HCT116 (cell line): Measurements from ENCODE around the gene CCDC107. TPM values are rescaled to one million over a fixed set of nuclear protein-coding genes. Genes with fewer than 3 reads are reported as not detected.

Experiments
- ATAC-seq: fragments of 200-7000 bp; cut with Tn5 transposase; 2 replicates; pipeline ENCODE4 v1.9.1; 2020; ENCODE audit warnings: mild to moderate bottlenecking, moderate library complexity
- BruUV-seq: library from RNA; stranded (reverse); fragments of 400-500 nt; replicated peaks from 2 replicates; lab custom pipeline; 2021; lab: Mats Ljungman, UMichigan
- CTCF ChIA-PET: fragments of 300-600 bp; sonication (Branson Sonifier 250); formaldehyde crosslinking; loops from one replicate; lab custom pipeline; 2021; ENCODE audit warnings: antibody characterized with exemption; lab: Charles Lee
- POLR2A ChIA-PET: fragments of 300-600, 350-600 bp; sonication (Branson Sonifier 250); formaldehyde crosslinking; loops from one replicate; lab custom pipeline; 2021; ENCODE audit warnings: antibody characterized with exemption; lab: Charles Lee
- RAD21 ChIA-PET, 2 experiments: fragments of 300-600 bp; sonication (Branson Sonifier 250); formaldehyde crosslinking; loops; one replicate each; lab custom pipeline; 2023; ENCODE audit warnings: low total read pairs in 2 of 2; ENCODE audit not compliant: uncharacterized antibody in 2 of 2, unreplicated experiment in 2 of 2, low non-redundant PET in 1 of 2; lab: Charles Lee
- DNase-seq: peaks from one replicate; pipeline ENCODE4 v3.0.0-alpha.2; 2010; ENCODE audit warnings: low read depth, low spot score
- H2AFZ ChIP-seq: fragments of 200-600 bp; shearing (Covaris generic), sonication (generic); 2 replicates; pipeline ENCODE4 v1.6.1; 2017; ENCODE audit warnings: low read depth, mixed run types, mixed read lengths, antibody characterized with exemption, low read length; ENCODE audit not compliant: poor library complexity, severe bottlenecking
- H3K27ac ChIP-seq: 2 replicates; pipeline ENCODE4 v1.5.1; 2012; ENCODE audit warnings: low read depth, low read length
- H3K27me3 ChIP-seq: fragments of 200-600 bp; sonication (generic); 2 replicates; pipeline ENCODE4 v1.6.1; 2016; ENCODE audit warnings: mixed run types, low read length, mixed read lengths; ENCODE audit not compliant: insufficient read depth
- H3K36me3 ChIP-seq, 2 experiments: fragments of 200-500 bp in 1 of 2; fragments of 200-600 bp in 1 of 2; sonication (Bioruptor generic) in 1 of 2; sonication (generic) in 1 of 2; 2 replicates each; pipeline versions ENCODE4 v1.5.1 to v1.6.1; 2014 to 2016; ENCODE audit warnings: low read length in 2 of 2, inconsistent platforms in 1 of 2, mixed read lengths in 1 of 2, mixed run types in 1 of 2; ENCODE audit not compliant: insufficient read depth in 2 of 2, control insufficient read depth in 1 of 2
- H3K4me1 ChIP-seq, 2 experiments: fragments of 200-600 bp in 1 of 2; sonication (generic) in 1 of 2; 2 replicates each; pipeline versions ENCODE4 v1.5.1 to v1.6.1; 2012 to 2017; ENCODE audit warnings: low read length in 2 of 2, inconsistent platforms in 1 of 2, mild to moderate bottlenecking in 1 of 2, mixed read lengths in 1 of 2, mixed run types in 1 of 2, moderate library complexity in 1 of 2; ENCODE audit not compliant: insufficient read depth in 2 of 2, control insufficient read depth in 1 of 2
- H3K4me2 ChIP-seq: fragments of 200-600 bp; sonication (generic); 2 replicates; pipeline ENCODE4 v1.6.1; 2017; ENCODE audit warnings: mixed run types, low read length, mixed read lengths
- H3K4me3 ChIP-seq, 2 experiments: fragments of 200-600 bp in 1 of 2; sonication (generic) in 1 of 2; replicated peaks in 1 of 2; 2 replicates each; pipeline ENCODE4 v1.5.1; 2011 to 2016; ENCODE audit warnings: low read length in 2 of 2, control low read depth in 1 of 2, low read depth in 1 of 2, mild to moderate bottlenecking in 1 of 2, mixed read lengths in 1 of 2, mixed run types in 1 of 2
- H3K79me2 ChIP-seq: fragments of 200-600 bp; sonication (generic); 2 replicates; pipeline ENCODE4 v1.6.1; 2017; ENCODE audit warnings: mild to moderate bottlenecking, mixed run types, low read length, moderate library complexity, mixed read lengths; ENCODE audit not compliant: insufficient read depth
- H3K9ac ChIP-seq: fragments of 200-600 bp; sonication (generic); 2 replicates; pipeline ENCODE4 v1.6.1; 2016; ENCODE audit warnings: low read length, mixed read lengths
- H3K9me2 ChIP-seq: fragments of 200-600 bp; sonication (generic), shearing (Covaris generic); 2 replicates; pipeline ENCODE4 v1.6.1; 2017; ENCODE audit warnings: mixed run types, mild to moderate bottlenecking, moderate library complexity; ENCODE audit not compliant: insufficient read depth
- H3K9me3 ChIP-seq, 2 experiments: fragments of 200-500 bp in 1 of 2; fragments of 200-600 bp in 1 of 2; sonication (Bioruptor generic) in 1 of 2; sonication (generic) in 1 of 2; 2 replicates each; pipeline ENCODE4 v1.6.1; 2014 to 2017; ENCODE audit warnings: low read length in 2 of 2, mixed read lengths in 2 of 2, inconsistent platforms in 1 of 2, low read depth in 1 of 2, mild to moderate bottlenecking in 1 of 2, mixed run types in 1 of 2, moderate library complexity in 1 of 2; ENCODE audit not compliant: control insufficient read depth in 1 of 2, insufficient read depth in 1 of 2
- H4K20me1 ChIP-seq: fragments of 200-600 bp; sonication (generic), shearing (Covaris generic); 2 replicates; pipeline ENCODE4 v1.6.1; 2017; ENCODE audit warnings: mixed run types, mild to moderate bottlenecking, moderate library complexity; ENCODE audit not compliant: insufficient read depth
- CBX3 ChIP-seq: IDR thresholded peaks from 2 replicates; pipeline ENCODE4 v1.6.1; 2012; ENCODE audit warnings: low read depth
- CEBPB ChIP-seq: IDR thresholded peaks from 2 replicates; pipeline ENCODE4 v1.6.1; 2012; ENCODE audit warnings: low read depth
- EGR1 ChIP-seq: IDR thresholded peaks from 2 replicates; pipeline ENCODE4 v1.6.1; 2012; ENCODE audit warnings: low read depth
- ELF1 ChIP-seq: IDR thresholded peaks from 2 replicates; pipeline ENCODE4 v1.6.1; 2012; ENCODE audit warnings: low read depth, borderline replicate concordance
- EZH2 ChIP-seq: fragments of 200-600 bp; sonication (generic); IDR thresholded peaks from 2 replicates; pipeline ENCODE4 v1.6.1; 2017; ENCODE audit warnings: antibody characterized with exemption, mixed run types
- EZH2phosphoT487 ChIP-seq: fragments of 200-600 bp; IDR thresholded peaks from 2 replicates; pipeline ENCODE4 v1.6.1; 2018; ENCODE audit warnings: antibody characterized with exemption, borderline replicate concordance
- POLR2AphosphoS5 ChIP-seq: IDR thresholded peaks from 2 replicates; pipeline ENCODE4 v1.6.1; 2011; ENCODE audit warnings: mild to moderate bottlenecking, low read depth, low read length, moderate library complexity
- REST ChIP-seq: IDR thresholded peaks from 2 replicates; pipeline ENCODE4 v1.6.1; 2012; ENCODE audit warnings: low read depth
- SP1 ChIP-seq: IDR thresholded peaks from 2 replicates; pipeline ENCODE4 v1.6.1; 2012; ENCODE audit warnings: low read depth
- SRF ChIP-seq: IDR thresholded peaks from 2 replicates; pipeline ENCODE4 v1.6.1; 2012; ENCODE audit warnings: low read depth
- TCF7L2 ChIP-seq: IDR thresholded peaks from 2 replicates; pipeline ENCODE4 v1.7.0; 2011; ENCODE audit warnings: borderline replicate concordance, inconsistent platforms; ENCODE audit not compliant: insufficient read depth, insufficient read length; ENCODE audit errors: extremely low read depth
- YY1 ChIP-seq: IDR thresholded peaks from 2 replicates; pipeline ENCODE4 v1.6.1; 2011; ENCODE audit warnings: low read length, low read depth, moderate library complexity, mild to moderate bottlenecking; ENCODE audit not compliant: insufficient replicate concordance; ENCODE audit errors: extremely low read depth
- ZBTB33 ChIP-seq: IDR thresholded peaks from 2 replicates; pipeline ENCODE4 v1.6.1; 2011; ENCODE audit warnings: mild to moderate bottlenecking, low read length, moderate library complexity; ENCODE audit not compliant: insufficient replicate concordance; ENCODE audit errors: extremely low read depth
- ZNF274 ChIP-seq: fragments of 200-500 bp; sonication (Bioruptor generic); IDR thresholded peaks from 2 replicates; pipeline ENCODE4 v1.6.1; 2014; ENCODE audit warnings: mild to moderate bottlenecking, low read depth, low read length, inconsistent platforms
- intact Hi-C: fragments of 100-400 bp; cut with micrococcal nuclease; formaldehyde crosslinking; loops from 2 replicates; pipeline ENCODE4 v1.10.0; 2022
- total RNA-seq: library from RNA; stranded (reverse); gene quantifications from one replicate; pipeline ENCODE4 v1.2.1, GENCODE V29; 2021; ENCODE audit not compliant: unreplicated experiment
- TF ChIP-seq, protein P1 (sequence below): IDR thresholded peaks from 2 replicates; pipeline ENCODE4 v1.6.1; 2012

The CCDC107 gene
- total RNA-seq, 1 experiment from 2014 or later = 11.1 TPM

GRCh38 chr9:35653611-35654010 is 4.5 kb upstream of the CCDC107 start:
- DNase-seq (no peak), ATAC-seq (no peak)
- H3K4me2 ChIP-seq = no peak overlapping the region
- ChIA-PET RAD21 (interaction anchor here in 1 of 2 experiments (0.7 kb wide), 1 partner anchor 115 kb away, joined by 3 read pairs; no protein-coding TSS in a partner anchor), CTCF (no interaction called here), POLR2A (no interaction called here)
- no peak overlapping the region for H2AFZ ChIP-seq
- H3K9me2 ChIP-seq = no peaks in the 10 kb centered on the region
- no peaks in the 10 kb centered on the region for H3K27me3 ChIP-seq
- intact Hi-C loops = loop anchor here (10.0 kb wide), 1 partner anchor 539 kb away; the partner anchor contains the start of gene ATOSB
- no peak overlapping the region for H3K4me3 ChIP-seq
- H3K4me1 ChIP-seq = peaks cover 5 to 21% of the 10 kb centered on the region in 2 experiments; a peak in 3 of 4 replicates
- no peaks in the 10 kb centered on the region for H3K79me2 ChIP-seq
- no peaks in the 10 kb centered on the region for H3K36me3 ChIP-seq
- BruUV-seq = no TSS peak
- no peaks in the 10 kb centered on the region for H4K20me1 ChIP-seq
- no peak overlapping the region for H3K27ac ChIP-seq
- H3K9me3 ChIP-seq = no peaks in the 10 kb centered on the region
- TF ChIP-seq CEBPB = no peak
- TF ChIP-seq EZH2phosphoT487 = no peak
- TF ChIP-seq, protein P1, sequence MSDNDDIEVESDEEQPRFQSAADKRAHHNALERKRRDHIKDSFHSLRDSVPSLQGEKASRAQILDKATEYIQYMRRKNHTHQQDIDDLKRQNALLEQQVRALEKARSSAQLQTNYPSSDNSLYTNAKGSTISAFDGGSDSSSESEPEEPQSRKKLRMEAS = no peak
- TF ChIP-seq CBX3 = no peak
- TF ChIP-seq EGR1 = no peak
- TF ChIP-seq SP1 = no peak
- no peak for TF ChIP-seq SRF
- TF ChIP-seq ZBTB33 = no peak
- TF ChIP-seq TCF7L2 = no peak
- no peak for TF ChIP-seq POLR2AphosphoS5
- no peak for TF ChIP-seq YY1
- no peak for TF ChIP-seq ZNF274
- TF ChIP-seq REST = no peak
- TF ChIP-seq ELF1 = no peak
- TF ChIP-seq EZH2 = no peak
- H3K9ac ChIP-seq = no peak overlapping the region
